Activated T-cell treated with anti-CD3 and anti-CD28 coated beads for 24 hours (primary cell): Measurements from ENCODE around the gene CAPN8.
A peak's percentile ranks its signal among the peaks of the same experiment; 100 is the strongest.

Experiments used
- DNase-seq: peaks from one replicate; pipeline ENCODE4 v3.0.0-alpha.2; 2020; ENCODE audit warnings: low read depth

CAPN8 gene

DNA sequence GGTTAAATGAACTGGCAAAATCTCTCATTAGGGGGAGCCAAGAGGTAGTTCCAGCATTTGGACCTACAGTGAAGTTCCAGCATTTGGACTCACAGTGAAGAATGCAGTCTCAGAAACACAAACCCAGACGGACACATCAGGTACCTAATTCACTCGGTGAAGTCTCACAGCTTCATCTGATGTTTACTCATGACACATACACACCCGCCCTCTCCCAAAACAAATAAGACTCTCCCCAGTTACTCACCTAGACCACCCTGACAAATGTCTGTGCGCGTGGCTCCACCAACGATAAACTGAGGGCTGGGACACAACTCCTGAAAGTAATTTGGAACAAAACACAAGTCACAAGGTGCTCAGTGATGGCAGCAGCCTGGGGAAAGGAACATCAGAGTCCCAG lies 11.4 kb downstream of the CAPN8 start:
- no peak for DNase-seq

DNA sequence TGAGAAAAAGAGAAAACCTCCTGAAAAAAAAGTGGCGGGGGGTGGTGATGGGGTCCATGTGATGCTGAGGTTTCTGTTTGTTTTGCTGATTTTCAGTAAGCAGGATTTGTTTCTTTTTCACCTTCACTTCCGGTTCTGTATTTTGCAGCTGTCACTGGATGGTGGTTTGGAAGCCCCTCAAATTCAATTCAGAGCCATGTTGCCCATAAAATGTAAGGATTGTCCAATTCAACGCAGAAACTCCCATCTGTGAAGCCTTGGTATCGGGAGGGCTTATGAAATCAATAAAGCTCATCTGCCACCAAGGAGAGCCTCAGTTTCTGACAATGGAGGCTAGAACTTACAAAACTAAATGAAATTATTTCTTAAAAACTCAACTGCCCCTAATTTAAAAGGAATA lies 12.1 kb downstream of the CAPN8 start:
- no peak for DNase-seq

DNA sequence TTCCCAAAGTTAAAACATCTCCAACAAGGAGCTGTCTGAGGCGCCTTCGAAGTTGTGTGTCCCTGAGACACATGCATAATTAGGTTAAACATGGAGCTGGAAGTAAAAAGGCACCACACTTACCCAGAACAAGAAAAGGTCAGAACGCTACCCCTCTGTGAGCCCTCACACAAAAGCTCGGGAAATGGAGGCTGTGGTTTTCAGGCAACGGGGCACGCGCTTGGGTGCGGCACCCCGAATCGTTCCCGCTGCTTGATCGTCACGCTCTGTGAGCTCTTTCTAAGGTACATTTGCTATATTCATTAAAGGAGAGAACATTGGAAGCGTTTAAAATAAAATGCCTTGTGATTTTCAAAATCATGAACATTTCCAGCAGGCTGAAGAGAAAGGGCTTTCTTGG lies 12.5 kb downstream of the CAPN8 start:
- DNase-seq = no peak

DNA sequence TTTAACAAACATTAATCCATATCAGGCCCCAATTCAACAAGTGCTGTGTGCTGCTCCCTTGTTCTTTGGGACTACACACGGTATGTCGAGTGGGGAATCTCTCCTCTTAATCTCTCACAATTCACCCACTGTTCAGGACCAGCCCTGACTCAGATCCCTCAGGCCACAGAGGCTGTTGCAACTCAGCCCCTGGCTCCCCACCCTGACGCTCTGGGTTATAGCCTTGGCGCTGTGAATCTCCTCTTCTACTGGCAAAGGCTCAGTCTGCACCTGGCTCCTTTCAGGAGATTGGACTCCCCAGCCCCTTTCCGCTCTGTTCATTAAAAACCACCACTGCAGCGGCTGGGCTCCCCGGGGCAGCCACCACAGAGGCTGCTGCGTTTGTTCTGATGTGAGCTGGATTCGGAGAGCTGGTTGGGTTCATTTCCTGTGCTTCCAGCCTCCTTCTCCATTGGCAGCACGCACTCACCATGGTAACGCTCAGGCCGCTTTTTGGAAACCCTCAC lies 13.0 kb downstream of the CAPN8 start:
- no peak for DNase-seq

GRCh38 chr1:223651291-223651991 lies 14.1 kb downstream of the CAPN8 start:
- no peak for DNase-seq

- DNase-seq = no peak
Measured at GRCh38 chr1:223650465-223650864, 15.0 kb downstream of the CAPN8 start.

GRCh38 chr1:223649222-223649621 lies 16.3 kb downstream of the CAPN8 start:
- DNase-seq = no peak

- no peak for DNase-seq
Measured at GRCh38 chr1:223647249-223647648, 18.3 kb downstream of the CAPN8 start.

- no peak for DNase-seq
Measured at GRCh38 chr1:223645903-223646302, 19.6 kb downstream of the CAPN8 start.

- DNase-seq = no peak
Measured at GRCh38 chr1:223642237-223642636, 23.3 kb downstream of the CAPN8 start.

- DNase-seq = no peak
Measured at GRCh38 chr1:223641523-223642039, 23.9 kb downstream of the CAPN8 start.

DNA sequence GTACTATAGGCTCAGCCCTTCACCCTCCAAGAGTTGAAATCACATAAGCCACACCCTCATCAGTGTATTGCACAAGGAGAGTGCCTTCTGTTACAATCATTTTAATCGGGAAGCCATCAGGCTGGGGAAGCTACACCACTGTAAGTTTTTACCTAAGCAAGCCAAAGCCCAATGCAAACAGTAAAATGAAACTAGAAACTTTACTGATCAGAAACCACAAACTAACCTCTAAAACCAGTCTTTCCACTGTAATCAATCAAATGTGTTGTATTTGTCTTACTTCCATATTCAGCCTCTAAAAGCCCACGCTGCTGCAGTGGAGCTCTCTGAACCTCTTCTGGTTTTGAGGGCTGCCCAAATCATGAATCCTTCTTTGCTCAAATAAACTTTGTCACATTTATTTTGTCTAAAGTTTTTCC lies 26.2 kb downstream of the CAPN8 start:
- DNase-seq = no peak

DNA sequence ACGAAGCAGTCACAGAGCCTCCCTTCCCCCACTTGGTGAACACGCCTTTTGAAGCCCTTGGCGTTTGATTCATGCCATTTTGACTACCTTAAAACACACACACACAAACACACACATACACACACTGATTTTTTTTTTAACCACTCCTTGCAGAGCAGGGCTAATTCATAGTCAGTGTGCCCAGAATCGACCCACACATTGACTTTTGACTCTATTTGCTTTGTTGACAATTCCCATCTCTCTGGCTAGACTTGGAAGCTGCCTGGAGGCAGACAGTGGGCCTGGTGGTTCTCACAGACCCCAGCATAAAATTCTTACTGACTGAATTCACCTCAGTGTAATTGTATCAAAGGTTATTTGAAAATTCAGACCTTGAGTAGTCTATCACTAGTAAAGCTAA lies 30.3 kb downstream of the CAPN8 start:
- no peak for DNase-seq

- no peak for DNase-seq
Measured at GRCh38 chr1:223634423-223634822, 31.1 kb downstream of the CAPN8 start.

DNA sequence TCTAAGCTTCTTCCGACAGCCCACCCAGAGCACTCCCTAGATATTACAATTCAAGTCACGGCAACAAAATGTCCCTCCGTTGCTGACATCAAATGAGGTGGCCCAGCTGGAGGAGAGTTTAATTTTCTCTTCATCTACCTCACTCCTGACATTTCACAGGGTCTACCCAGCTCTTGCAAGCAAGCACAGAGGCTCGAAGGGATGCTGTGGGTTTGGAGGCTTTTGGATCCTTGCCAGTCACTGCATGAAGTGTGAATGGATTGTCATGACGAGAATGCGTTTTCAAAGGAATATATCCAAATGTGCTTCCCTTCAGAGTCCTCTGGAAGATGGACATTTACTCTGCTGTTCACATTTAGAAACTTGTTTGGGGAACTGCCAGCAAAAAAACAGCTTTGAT lies 33.5 kb downstream of the CAPN8 start:
- DNase-seq = no peak

GRCh38 chr1:223631473-223631872 lies 34.0 kb downstream of the CAPN8 start:
- no peak for DNase-seq

DNA sequence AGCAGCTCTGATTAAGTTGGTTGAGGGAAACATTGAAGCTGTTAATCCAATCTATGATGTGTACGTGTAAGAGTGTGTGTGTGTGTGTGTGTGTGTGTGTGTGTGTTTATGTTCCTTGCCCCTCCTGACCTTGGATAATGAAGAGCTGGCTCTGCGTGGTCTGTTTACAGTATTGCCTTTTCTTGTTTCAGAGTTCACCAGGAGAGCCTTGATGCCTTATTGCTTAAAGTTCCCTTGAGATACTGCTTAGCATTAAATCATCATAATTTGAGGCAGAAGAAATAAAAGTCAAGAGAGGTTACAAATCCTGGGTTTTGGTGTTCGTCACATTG lies 36.4 kb downstream of the CAPN8 start:
- no peak for DNase-seq

DNA sequence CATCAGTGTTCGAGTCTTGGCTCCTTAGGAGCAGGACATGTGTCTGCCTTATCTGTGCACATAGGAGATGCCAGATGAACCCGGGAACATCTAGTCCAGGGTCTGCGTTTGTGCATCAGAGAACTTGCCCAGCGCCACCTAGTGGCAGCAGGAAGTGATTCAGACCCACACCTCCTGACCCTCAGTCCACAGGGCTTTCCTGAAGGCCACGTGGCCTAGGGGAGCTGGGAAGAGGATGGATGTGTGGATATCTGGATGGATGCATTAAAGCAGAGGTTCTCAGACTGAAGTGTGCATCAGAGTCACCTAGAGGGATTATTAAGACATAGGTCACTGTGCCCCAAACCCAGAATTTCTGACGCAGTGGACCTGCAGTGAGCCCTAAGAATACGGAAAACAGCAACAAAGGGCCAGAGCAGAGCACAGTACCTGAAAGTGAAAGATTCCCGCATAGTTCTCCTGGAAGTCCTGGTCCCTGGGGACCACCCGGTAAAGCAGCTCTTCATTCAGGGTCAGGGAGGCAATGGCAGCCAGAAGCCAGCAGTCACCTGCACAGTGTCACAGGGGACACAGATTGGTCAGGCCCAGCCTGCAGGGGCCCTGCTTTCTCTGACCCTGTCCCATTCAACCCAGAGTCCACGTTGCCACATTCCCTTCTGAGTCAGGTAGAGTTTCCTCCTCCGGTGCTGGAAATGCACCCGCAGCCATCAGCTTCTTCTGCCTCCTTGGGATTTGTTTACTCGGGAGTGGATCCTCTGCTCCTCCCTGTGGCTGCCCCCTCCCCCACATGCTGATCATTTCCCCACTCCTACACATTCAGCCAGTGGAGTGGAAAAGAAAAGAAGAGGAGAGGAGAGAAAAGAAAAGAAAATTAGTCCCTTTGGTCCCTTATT lies 37.0 kb downstream of the CAPN8 start:
- peak; percentile 30 for DNase-seq

DNA sequence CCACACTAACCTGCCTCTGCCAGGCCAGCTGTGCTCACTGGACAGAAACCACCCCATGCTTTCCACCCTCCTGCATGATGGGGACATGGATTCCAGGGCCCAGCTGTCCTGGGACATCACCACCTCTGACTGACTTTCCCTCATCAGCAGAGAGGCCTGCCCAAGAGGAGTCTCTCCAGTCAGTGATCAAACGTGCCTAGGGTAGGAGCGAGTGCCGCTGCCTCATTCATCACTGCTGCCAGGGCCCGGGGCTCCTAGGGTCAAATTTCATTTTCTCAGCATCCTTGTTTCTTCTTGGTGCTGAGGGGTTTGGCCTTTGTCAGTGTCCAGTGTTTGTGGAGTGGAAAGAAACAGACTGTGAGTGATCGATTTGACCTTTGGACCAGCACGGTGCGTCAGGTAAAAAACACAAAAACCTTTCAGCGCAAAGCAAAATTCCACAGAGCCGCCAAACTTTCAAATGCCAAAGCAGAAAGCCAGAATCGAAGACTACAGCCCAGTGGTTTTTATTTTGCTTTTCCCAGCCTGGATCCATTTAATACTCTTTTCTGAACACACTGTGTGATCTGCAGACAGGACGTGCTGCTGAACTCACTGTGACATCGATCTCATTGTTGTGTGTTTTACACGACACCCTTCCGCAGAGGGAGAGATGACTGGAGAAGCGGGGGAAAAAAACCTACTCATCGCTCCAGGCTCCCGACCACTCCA lies 43.2 kb downstream of the CAPN8 start:
- DNase-seq = no peak

DNA sequence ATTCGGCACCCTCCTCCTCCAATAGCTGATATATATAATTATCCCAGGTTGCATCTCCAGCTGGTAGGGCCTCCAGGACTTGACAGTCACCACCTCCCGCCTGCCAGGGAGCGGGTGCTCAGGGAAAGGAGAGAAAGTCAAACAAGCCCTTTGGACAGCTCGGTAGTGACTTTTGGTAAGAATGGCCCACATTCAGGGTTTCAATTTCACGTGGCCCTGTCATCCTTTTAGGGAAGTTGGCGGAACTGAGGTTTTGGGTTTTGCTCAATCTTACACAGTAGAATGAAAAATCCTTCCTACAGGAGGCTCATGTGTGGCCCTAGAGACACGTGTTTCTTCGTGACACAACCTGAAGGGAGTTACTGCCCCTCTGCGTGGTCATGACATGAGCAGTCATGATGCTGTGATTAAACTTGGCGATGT lies 44.2 kb downstream of the CAPN8 start:
- DNase-seq = no peak

DNA sequence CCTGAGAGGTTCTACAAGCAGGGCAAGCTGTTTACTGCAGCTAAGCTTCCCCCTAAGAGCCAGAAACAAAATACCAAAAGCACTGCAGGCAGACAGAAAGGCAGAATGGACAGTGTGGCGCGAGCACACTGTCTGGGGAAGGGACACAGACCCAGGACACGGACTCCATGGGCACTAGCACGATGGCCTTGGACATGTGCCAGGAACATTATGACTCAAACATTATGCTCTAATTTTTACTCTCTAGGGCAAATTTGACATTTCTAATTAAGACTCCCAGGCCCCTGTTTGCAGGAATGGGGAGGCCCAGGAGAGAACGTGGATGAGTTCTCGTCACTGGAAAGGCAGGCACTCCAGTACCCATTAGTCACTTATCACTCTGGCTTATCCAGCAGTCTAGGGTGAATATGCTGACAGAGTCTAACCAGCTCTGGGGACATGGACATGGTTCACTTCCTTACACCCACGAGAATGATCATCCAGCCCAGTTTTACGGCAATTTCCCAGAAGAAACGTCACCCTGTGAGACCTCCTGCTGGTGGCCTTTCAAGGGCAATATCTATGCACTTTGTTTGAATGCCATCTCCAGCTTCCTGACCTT lies 45.1 kb downstream of the CAPN8 start:
- no peak for DNase-seq

DNA sequence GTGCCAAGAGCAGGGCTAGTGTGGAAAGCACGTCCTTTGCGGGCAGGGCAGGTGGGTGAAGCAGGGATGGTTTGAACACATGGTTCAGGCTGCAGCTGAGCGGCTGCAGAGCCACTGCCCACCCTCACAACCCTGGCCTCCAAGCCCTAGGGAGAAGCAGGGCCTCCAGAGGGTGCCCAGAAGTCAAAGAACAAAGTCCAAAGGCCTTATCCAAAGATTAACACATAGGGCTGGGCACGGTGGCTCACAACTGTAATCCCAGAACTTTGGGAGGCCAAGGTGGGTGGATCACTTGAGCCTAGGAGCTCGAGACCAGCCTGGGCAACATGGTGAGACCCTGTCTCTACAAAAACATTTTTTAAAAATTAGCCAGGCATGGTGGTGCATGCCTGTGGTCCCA lies 46.8 kb downstream of the CAPN8 start:
- no peak for DNase-seq
